ENCODE results near the gene SH3GL3. TPM values are rescaled to one million over a fixed set of nuclear protein-coding genes. Genes with fewer than 3 reads are reported as not detected.

SH3GL3 gene
- total RNA-seq, 1 donor from 2014 or later = 0.92 TPM

- TF ChIP-seq CTCF (conservative IDR thresholded peaks at IDR 0.05; ENCODE audit: low read depth, low read length) = no peak
- peak; percentile 27 for DNase-seq (ENCODE audit: low read depth)
- no peak overlapping the region for H3K4me3 ChIP-seq (ENCODE audit: low read depth, low read length)
These were observed 138.6 kb downstream of the SH3GL3 start for GRCh38 chr15:83585601-83586335.

DNA sequence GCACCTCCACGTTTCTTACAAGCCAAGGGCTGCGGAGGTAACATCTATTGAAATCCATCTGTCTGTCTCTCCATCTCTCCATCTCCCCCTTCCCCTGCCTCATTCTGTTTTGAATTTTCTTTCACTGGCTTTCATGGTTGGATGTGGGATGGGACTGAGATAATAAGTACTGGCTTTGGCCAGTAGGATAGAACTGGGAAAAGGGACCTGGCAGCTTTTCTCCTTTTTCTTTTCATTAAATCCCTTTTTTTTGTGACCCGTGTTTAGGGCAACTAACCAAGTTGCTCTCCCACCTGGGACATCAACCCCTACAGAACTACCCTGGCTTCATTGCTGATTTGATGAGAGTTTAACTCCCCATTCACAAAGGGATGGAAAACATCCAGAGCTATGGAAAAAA is 139.9 kb downstream of the SH3GL3 start:
- no peak for DNase-seq (ENCODE audit: low read depth)
- TF ChIP-seq CTCF (conservative IDR thresholded peaks at IDR 0.05; ENCODE audit: low read depth, low read length) = no peak
- no peak overlapping the region for H3K4me3 ChIP-seq (ENCODE audit: low read depth, low read length)

DNA sequence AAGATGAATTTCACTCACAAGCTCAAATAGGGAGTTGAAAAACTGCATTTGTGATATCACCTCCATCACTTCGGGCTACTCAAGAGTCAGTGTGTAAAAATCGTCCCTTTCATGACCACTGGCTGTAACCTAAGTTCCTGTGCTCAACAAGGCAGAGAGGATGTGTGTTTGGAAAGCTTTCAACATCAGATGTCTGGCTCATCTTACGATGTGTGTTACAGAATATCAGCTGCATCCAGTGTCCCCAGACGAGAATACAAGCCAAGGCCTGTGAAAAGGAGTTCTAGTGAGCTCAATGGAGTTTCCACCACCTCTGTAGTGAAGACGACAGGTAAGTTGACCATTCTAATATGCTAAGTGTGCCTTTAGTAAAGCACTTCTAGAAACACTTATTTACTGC is 141.3 kb downstream of the SH3GL3 start:
- DNase-seq (ENCODE audit: low read depth) = no peak
- H3K4me3 ChIP-seq (ENCODE audit: low read depth, low read length) = no peak overlapping the region
- TF ChIP-seq CTCF (conservative IDR thresholded peaks at IDR 0.05; ENCODE audit: low read depth, low read length) = no peak

DNA sequence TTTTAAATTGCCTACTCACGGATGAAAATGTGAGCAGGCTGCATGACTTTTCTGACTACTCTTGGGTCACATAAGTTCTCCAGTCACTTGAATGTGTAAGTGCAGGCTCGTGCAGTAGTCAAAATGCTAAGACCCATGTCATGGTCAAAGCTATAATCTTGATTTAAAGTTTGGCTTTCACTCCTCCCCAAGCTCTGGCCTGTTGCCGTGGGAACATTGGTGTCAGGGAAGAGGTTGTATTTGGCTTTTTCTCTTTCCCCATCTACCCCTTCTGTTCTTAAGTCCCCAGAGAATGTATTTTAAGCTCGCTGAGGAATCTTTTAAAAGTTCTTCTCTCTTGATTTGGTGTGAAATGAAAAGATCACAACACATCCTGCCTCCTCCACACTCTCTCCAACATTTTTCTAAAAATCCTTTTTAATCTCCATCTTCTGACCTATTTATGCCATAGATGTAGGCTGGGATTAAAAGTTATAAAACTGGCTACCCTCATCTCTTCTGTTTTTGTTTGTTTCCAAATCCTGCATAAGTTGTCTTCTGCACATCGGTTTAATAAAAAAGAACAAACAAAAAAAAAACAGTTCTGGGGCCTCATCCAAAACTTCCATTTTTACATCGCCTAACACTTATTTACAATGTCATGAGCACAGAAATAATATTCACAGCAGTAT is 145.4 kb downstream of the SH3GL3 start:
- DNase-seq (ENCODE audit: low read depth) = no peak
- no peak overlapping the region for H3K4me3 ChIP-seq (ENCODE audit: low read depth, low read length)
- no peak for TF ChIP-seq CTCF (conservative IDR thresholded peaks at IDR 0.05; ENCODE audit: low read depth, low read length)

DNA sequence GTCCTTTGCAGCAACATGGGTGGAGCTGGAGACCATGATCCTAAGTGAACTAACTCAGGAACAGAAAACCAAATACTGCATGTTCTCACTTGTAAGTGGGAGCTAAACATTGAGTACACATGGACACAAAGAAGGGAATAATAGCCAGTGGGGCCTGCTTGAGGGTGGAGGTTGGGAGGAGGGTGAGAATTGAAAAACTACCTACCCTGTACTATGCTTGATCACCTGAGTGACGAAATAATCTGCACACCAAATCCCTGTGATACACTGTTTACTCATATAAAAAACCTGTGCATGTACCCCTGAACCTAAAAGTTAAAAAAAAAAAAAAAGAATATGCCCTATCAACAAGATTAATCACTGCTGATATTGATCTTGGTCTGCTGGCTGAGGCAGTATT is 148.1 kb downstream of the SH3GL3 start:
- TF ChIP-seq CTCF (conservative IDR thresholded peaks at IDR 0.05; ENCODE audit: low read depth, low read length) = no peak
- H3K4me3 ChIP-seq (ENCODE audit: low read depth, low read length) = no peak overlapping the region
- no peak for DNase-seq (ENCODE audit: low read depth)

DNA sequence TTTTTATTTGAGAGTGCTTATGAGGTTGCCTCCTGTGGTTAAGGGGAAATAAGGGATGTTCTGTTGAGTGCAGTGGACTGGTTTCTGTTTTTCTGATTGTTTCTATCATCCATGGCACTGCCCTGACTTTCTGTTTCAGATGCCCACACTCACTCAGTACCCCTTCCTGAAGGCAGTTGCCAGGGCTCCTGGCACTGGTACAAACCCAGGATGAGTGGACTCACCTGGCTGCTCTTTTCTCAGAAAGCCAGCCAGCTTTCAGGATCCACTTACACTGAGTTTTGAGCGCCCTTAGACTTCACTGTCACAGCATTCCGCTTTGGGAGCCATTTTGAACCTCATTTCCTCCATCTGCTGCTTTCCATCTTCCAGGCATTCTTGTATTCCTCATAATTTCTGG is 150.9 kb downstream of the SH3GL3 start:
- TF ChIP-seq CTCF (conservative IDR thresholded peaks at IDR 0.05; ENCODE audit: low read depth, low read length) = no peak
- DNase-seq (ENCODE audit: low read depth) = no peak

DNA sequence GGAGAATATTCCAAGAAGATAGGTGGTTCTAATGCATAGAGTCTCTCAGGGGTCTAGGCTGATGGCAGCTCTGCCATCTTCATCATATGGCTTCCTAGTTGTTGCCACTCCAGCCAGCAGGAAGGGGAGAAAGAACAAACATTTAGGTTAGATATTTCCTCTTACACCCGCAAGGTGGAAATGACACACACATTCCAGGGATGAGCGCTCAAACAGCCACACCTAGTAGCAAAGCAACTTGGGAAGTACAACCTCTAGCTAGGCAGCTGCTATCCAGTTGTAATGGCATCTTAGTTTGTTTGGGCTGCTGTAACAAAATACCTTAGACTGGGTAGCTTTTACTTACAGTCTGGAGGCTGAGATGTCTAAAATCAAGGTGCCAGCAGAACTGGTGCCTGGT is 154.9 kb downstream of the SH3GL3 start:
- no peak for TF ChIP-seq CTCF (conservative IDR thresholded peaks at IDR 0.05; ENCODE audit: low read depth, low read length)
- H3K4me3 ChIP-seq (ENCODE audit: low read depth, low read length) = no peak overlapping the region
- DNase-seq (ENCODE audit: low read depth) = no peak

More for the DNA sequence above, 150.9 kb downstream of the SH3GL3 start:
- no peak overlapping the region for H3K4me3 ChIP-seq (ENCODE audit: low read depth, low read length)
